ENCODE results near the gene SPATA12. TPM values are rescaled to one million over a fixed set of nuclear protein-coding genes. Genes with fewer than 3 reads are reported as not detected.

SPATA12 gene
- total and polyA plus RNA-seq, 2 experiments from 2014 or later = 0.10 to 0.65 TPM

DNA sequence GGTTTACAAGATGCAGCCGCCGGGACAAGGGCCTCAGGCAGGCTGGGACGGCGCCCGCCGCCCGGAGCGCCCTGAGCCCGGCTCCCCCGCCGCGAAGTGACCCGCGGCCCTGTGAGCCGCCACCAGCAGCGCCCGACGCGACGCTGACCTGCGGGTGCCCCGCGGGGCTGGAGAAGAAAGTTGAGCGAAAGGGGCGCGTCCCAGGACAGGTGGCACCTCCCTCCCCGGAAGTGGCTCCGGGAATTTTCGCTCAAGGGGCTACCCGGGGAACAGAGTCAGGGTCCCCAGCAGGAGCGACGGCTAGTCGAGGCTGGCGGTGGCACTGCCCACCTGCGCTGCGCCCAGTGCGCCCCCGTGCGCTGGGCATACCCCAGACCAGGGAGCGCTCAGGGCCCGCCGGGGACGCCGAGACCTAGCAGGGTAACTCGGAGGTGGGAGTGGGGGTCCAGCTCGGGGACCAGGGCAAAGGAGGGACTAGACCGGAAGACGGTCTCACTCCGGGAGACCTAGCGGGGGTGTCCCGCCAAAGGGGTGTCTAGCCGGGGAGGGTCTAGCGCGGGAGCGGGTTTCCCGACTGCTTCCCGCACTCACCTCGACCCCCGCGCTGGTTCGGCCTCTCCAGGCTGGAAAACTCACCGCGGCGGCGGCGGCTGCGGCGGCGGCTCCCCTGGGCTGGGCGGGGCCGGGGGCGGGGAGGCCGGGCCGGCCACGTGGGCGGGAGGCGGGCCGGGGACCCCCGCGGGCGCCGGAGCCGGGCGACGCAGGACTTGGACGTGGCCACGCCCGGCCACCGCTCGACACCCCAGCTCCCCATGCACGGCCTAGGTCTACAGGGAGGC, 18.4 kb downstream of the SPATA12 start (continued):
- TF ChIP-seq CTCF (conservative IDR thresholded peaks at IDR 0.05; ENCODE audit: low read depth in 2 of 2) (peak in 1 of 2 experiments; percentile 50; a peak in 2 of 4 replicates), ZNF462 (CRISPR knock-in tag; IDR thresholded peaks at IDR 0.05) (no peak)

GRCh38 chr3:57079474-57079831, 19.0 kb downstream of the SPATA12 start:
- no peak for TF ChIP-seq EZH2phosphoT487 (IDR thresholded peaks at IDR 0.05; ENCODE audit: unreplicated experiment)
- no peak for TF ChIP-seq NANOG (IDR thresholded peaks at IDR 0.05; ENCODE audit: borderline replicate concordance)
- no peak for TF ChIP-seq ZNF114 (CRISPR knock-in tag; IDR thresholded peaks at IDR 0.05)
- TF ChIP-seq POLR2AphosphoS5 (IDR thresholded peaks at IDR 0.05; ENCODE audit: low read depth) = no peak
- TF ChIP-seq STAT1 (IDR thresholded peaks at IDR 0.05; ENCODE audit: unreplicated experiment) = no peak
- no peak for TF ChIP-seq JUNB (IDR thresholded peaks at IDR 0.05; ENCODE audit: unreplicated experiment)
- TF ChIP-seq CREB1 (CRISPR knock-in tag; IDR thresholded peaks at IDR 0.05; ENCODE audit: low read depth) = no peak
- no peak for TF ChIP-seq EZH2 (IDR thresholded peaks at IDR 0.05; ENCODE audit: low read depth, unreplicated experiment)
- TF ChIP-seq, protein P1, sequence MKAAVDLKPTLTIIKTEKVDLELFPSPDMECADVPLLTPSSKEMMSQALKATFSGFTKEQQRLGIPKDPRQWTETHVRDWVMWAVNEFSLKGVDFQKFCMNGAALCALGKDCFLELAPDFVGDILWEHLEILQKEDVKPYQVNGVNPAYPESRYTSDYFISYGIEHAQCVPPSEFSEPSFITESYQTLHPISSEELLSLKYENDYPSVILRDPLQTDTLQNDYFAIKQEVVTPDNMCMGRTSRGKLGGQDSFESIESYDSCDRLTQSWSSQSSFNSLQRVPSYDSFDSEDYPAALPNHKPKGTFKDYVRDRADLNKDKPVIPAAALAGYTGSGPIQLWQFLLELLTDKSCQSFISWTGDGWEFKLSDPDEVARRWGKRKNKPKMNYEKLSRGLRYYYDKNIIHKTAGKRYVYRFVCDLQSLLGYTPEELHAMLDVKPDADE (IDR thresholded peaks at IDR 0.05) = no peak
- ATAC-seq = peak; percentile 17
- H3F3A ChIP-seq (replicated peaks; ENCODE audit: low read depth) = 0 out of 2 replicates have a peak, but pooled peaks cover 3% of the 10 kb centered on the region
- Mint-ChIP-seq H3K9me3 (no peaks in the 10 kb centered on the region; the same call in 2 of the 3 replicates), H3K36me3 (ENCODE audit: low read depth) (no peaks in the 10 kb centered on the region), H3K27ac (no peak overlapping the region), H3K4me1 (peaks cover 10% of the 10 kb centered on the region), H3K4me3 (peak overlapping the region; percentile 68), H3K27me3 (ENCODE audit: insufficient read depth, low read depth, poor library complexity) (peaks cover 24% of the 10 kb centered on the region)
- peak overlapping the region; percentile 93 for H3K4me3 ChIP-seq
- H2AFZ ChIP-seq = peak overlapping the region; percentile 91; the same call in 1 of the 2 replicates
- peaks cover 9% of the 10 kb centered on the region for H3K4me1 ChIP-seq (ENCODE audit: insufficient read depth)
- no peak overlapping the region for H3K27ac ChIP-seq (ENCODE audit: low read depth)
- H3K4me2 ChIP-seq = peak overlapping the region; percentile 96
- no peaks in the 10 kb centered on the region for H3K9me2 ChIP-seq (ENCODE audit: insufficient read depth)
- H3K27me3 ChIP-seq (ENCODE audit: insufficient read depth) = peaks cover 26% of the 10 kb centered on the region
- no peaks in the 10 kb centered on the region for H3K79me2 ChIP-seq (replicated peaks; ENCODE audit: insufficient read depth)
- DNase-seq (ENCODE audit: low spot score) = peak; percentile 36
- no peaks in the 10 kb centered on the region for H3K36me3 ChIP-seq (ENCODE audit: insufficient read depth)
- peaks cover 8% of the 10 kb centered on the region for H4K20me1 ChIP-seq (replicated peaks; ENCODE audit: insufficient read depth)

All from GM23338 (cell line).